HG02678 (cell line): ENCODE data around the gene FRMD8.

Experiments
- ATAC-seq: cut with Tn5 transposase; IDR thresholded peaks from one replicate; pipeline ENCODE4 v1.9.1; 2021; ENCODE audit warnings: mild to moderate bottlenecking, moderate library complexity; ENCODE audit not compliant: unreplicated experiment

Gene FRMD8

DNA sequence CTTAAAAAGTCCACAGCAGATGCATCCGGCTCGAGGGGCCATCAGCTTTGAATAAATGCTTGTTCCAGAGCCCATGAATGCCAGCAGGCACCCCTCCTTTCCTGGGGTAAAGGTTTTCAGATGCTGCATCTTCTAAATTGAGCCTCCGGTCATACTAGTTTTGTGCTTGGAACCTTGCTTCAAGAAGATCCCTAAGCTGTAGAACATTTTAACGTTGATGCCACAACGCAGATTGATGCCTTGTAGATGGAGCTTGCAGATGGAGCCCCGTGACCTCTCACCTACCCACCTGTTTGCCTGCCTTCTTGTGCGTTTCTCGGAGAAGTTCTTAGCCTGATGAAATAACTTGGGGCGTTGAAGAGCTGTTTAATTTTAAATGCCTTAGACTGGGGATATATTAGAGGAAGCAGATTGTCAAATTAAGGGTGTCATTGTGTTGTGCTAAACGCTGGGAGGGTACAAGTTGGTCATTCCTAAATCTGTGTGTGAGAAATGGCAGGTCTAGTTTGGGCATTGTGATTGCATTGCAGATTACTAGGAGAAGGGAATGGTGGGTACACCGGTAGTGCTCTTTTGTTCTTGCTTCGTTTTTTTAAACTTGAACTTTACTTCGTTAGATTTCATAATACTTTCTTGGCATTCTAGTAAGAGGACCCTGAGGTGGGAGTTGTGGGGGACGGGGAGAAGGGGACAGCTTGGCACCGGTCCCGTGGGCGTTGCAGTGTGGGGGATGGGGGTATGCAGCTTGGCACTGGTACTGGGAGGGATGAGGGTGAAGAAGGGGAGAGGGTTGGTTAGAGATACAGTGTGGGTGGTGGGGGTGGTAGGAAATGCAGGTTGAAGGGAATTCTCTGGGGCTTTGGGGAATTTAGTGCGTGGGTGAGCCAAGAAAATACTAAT is 38.0 kb downstream of the FRMD8 start:
- ATAC-seq: no peak

DNA sequence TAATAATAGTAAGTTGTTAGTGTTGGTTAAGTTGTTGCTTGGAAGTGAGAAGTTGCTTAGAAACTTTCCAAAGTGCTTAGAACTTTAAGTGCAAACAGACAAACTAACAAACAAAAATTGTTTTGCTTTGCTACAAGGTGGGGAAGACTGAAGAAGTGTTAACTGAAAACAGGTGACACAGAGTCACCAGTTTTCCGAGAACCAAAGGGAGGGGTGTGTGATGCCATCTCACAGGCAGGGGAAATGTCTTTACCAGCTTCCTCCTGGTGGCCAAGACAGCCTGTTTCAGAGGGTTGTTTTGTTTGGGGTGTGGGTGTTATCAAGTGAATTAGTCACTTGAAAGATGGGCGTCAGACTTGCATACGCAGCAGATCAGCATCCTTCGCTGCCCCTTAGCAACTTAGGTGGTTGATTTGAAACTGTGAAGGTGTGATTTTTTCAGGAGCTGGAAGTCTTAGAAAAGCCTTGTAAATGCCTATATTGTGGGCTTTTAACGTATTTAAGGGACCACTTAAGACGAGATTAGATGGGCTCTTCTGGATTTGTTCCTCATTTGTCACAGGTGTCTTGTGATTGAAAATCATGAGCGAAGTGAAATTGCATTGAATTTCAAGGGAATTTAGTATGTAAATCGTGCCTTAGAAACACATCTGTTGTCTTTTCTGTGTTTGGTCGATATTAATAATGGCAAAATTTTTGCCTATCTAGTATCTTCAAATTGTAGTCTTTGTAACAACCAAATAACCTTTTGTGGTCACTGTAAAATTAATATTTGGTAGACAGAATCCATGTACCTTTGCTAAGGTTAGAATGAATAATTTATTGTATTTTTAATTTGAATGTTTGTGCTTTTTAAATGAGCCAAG is 38.9 kb downstream of the FRMD8 start:
- no peak for ATAC-seq

DNA sequence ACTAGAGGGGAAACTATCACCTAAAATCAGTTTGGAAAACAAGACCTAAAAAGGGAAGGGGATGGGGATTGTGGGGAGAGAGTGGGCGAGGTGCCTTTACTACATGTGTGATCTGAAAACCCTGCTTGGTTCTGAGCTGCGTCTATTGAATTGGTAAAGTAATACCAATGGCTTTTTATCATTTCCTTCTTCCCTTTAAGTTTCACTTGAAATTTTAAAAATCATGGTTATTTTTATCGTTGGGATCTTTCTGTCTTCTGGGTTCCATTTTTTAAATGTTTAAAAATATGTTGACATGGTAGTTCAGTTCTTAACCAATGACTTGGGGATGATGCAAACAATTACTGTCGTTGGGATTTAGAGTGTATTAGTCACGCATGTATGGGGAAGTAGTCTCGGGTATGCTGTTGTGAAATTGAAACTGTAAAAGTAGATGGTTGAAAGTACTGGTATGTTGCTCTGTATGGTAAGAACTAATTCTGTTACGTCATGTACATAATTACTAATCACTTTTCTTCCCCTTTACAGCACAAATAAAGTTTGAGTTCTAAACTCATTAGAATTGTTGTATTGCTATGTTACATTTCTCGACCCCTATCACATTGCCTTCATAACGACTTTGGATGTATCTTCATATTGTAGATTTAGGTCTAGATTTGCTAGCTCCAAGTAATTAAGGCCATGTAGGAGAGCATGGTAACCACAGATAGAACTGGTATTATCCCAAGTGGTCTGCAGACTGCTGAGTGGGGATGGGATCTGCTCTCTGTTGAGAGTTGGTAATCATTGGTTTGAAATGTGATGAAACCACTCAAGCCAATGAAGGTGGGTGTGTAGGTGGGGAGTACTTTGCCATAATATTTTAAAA is 39.8 kb downstream of the FRMD8 start:
- ATAC-seq: no peak

DNA sequence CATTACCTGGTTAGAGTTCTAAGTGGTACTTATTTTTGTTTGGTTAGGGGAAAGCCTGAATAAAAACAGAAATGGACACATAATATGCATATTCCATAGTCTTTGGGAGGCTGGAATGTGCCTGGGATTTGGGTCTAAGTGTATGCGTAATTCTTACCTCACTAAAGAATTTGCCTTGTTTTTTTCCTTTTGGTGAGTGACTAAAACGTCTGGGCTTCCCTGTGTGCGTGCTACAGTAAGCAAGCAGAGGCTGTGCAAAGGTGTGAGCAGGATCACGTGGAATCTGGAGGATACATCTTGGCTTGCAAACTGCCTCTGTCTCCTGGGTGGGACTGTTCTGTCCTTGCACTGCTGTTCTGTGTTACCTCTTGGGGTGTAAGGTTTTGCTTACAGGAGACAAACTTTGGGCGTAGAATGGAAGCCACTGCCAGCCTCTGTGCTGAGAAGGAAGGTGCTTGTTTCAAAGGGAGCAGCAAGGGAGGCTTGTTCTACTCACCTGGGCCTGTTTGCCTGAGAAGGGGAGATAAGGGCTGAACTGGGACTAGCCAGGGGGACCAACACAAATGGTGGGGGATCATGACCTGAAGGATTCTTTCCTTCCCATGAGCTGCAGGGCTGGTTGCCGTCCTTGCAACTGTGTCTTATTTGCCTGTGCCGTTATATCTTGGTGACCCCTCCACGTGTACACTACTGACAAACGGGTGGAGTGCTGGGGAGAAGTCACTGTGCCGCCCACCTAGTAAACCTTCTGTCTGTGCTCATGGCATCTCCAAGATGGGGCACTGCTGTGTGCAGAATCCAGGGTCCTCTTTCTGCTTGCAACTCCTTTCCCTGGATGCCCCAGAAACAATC is 40.6 kb downstream of the FRMD8 start:
- no peak for ATAC-seq

DNA sequence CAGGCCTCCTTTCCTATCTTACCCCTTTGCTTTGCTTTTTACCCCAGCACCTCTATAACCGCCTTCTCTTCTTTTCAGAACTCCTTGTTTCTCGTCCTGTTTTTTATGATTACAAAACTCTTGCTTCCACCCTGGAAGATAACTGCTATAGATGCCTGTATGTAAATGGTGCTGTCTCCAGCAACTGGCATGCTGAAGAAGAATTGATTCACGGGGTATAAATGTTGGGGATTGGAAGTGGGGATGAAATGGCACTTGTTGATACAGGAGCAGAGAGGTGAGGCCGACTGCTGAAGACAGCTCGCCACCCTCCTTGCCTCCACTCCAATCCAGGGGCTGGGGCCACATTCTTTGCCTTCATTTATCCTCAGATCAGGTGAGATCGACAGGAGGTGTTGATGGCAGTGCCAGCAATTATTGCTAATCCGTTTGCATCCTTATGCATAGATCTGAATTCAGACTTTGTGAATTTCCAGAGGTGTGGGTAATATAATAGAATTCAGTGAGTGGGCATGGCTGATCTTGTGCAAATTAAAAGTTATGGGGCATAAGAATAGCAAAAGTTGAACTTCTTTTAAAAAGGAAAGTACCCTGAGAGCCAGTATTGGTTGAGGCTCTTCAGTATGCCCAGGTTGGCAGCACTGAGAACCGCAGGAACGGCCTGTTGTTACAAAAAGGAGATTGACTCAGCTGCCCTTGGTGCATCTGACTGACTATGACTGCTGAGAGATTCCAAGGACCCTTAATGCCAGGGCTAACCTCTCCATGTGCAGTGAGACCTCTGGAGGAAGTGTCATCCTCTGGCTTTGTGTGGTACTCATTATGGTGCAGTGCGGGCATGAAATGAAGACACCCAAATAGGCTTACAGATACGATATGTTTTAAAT is 41.5 kb downstream of the FRMD8 start:
- no peak for ATAC-seq

DNA sequence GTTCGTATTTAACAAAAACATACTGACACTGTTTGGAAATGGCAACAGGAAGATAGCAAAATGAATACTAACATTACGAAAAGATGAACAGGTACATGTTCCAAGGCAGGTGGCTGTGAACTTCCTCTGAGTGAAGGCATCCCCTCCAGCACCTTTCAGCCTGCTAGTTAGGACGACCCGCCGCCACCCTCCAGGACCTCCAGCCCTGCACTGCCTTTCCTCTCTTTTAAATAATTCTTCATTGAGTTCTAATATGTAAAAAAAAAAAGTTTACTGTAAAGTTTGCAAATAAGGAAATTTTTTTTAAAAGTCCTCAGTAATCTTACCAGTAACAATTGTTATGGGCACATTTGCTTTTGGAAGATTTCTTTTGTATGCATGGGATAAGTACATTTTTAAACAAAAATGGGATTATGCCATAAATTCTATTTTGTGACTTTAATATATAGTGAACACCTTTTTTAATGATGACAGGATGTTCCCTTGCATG is 42.2 kb downstream of the FRMD8 start:
- no peak for ATAC-seq

DNA sequence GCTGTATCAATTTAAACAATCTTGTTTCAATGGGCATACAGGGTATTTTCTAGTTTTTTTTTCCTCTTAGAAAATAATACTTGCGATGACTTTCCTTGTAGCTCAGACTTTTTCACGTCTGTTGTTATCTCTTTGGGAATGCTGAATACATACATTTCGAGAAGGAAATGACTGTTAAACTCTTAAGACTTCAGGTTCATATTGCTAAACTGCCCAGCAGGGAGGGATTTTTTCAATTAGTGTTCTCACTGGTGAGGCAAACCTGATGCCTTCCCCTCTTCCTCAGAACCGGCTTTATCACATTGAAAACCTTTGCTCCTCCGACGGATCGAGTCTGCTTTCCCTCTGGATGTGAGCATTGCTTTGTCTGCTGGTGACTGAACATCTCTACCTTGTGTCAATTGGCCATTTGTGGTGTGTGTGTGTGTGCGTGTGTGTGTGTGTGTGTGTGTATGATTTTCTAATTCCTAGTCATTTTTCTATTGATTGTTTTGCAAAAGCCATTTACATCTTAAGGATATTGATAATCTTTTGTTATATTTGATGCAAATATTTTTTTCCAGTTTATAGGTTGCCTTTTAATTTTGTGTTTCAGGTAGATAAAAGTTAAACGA is 42.7 kb downstream of the FRMD8 start:
- no peak for ATAC-seq

DNA sequence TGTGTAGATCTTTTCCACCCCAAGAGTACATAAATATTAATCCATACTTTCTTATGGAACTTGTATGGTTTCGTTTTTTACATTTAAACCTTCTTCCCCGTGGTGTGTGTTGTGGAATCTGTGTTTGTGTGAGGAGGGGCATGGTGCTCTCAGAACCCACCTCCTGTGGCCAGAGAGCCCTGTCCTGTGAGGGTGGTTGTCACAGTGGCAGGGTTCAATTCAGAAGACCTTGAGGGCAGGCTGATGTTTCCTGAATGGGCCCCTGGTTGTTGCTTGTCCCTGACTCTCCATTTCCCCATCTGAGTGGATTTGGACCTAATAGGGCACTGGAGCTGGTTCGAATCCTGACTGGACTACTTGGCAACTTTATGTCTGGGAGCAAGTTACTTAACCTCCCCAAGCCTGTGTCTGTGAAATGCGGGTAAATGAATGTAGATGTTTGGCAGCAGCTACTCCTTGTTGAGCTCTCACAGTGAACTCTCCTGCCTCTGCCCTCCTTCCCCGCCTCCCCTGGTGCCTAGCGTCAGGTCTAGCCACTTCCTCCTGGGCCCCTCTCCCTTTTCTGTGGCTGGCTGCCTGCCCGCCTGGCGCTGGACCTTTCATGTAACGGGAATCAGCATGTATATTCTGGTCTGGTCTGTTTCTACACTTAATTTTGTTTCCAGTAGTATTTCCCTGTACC is 43.4 kb downstream of the FRMD8 start:
- ATAC-seq: no peak

DNA sequence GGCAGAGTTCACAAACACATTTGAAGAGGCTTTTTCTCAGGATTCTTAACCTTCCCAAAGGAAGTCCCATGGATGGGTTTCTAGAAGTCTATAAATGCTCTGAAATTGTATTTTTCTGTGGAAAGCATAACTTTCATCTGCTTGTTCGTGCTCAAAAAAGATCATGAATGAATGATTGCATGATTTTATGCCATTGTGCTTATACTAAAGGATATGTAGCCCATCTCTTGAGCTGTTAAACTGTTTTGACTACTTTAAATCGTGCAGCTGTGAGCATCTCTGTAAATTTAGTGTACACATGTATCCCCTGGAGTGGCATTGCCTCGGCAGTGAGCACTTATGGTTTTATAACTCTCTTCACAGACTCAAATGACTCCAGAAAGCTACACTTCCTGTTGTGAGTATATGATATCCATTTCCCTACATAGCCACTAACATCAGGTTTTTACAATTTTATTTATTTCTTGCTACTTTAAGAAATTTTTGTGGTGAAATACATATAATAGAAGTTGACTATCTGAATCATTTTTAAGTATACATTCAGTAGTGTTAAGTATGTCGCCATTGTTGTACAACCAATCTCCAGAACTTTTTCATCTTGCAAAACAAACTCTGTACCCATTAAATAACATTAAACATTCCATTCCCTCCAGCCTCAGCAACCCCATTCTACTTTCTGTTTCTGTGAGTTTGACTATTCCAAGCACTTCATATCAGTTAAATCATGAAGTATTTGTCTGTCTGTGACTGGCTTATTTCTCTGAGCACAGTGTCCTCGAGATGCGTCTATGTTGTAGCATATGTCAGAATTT is 44.2 kb downstream of the FRMD8 start:
- no peak for ATAC-seq

DNA sequence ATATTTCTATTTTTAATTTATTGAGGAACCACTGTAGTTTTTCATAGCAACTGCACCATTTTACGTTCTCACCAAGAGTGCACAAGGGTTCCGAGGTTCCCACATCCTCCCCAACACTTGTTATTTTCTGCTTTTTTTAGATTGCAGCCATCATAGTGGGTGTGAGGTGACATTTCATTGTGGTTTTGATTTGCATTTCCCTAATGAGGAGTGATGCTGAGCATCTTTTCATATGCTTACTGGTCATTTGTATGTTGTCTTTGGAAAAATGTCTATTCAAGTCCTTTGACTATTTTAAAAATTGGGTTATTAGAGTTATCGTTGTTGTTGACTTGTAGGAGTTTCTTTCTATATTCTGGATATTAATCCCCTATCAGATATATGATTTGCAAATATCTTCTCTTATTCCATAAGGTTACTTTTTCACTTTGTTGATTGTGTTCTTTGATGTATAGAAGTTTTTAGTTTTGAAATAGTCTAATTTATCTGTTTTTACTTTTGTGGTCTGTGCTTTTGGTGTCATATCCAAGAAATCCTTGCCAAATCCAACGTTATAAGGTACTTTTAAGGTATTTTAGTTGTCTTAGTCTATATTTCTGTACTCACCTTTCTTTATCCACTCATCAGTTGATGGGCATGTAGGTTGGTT is 45.1 kb downstream of the FRMD8 start:
- ATAC-seq: no peak

DNA sequence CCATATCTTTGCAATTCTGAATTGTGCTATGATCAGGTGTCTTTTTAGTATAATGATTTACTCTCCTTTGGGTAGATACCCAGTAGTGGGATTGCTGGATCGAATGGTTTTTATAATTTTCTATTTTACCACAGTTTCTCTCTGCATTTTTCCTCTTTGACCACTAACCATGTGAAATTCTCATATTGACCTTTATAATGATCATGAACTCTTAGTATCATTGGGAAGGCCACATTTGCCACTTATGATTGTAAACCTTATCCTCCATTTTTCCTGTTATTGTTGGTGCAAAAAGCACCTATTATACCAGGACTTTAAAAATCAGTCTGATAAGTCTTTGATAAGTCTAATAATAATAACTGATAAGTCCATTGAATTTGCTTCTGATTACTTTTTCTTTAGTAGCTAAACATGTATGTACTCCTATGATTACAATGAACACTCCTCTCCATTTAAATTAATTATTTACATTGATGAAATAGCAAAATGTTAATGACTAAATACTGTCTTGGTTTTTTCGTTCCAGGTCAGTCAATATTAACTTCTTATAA is 45.7 kb downstream of the FRMD8 start:
- no peak for ATAC-seq

DNA sequence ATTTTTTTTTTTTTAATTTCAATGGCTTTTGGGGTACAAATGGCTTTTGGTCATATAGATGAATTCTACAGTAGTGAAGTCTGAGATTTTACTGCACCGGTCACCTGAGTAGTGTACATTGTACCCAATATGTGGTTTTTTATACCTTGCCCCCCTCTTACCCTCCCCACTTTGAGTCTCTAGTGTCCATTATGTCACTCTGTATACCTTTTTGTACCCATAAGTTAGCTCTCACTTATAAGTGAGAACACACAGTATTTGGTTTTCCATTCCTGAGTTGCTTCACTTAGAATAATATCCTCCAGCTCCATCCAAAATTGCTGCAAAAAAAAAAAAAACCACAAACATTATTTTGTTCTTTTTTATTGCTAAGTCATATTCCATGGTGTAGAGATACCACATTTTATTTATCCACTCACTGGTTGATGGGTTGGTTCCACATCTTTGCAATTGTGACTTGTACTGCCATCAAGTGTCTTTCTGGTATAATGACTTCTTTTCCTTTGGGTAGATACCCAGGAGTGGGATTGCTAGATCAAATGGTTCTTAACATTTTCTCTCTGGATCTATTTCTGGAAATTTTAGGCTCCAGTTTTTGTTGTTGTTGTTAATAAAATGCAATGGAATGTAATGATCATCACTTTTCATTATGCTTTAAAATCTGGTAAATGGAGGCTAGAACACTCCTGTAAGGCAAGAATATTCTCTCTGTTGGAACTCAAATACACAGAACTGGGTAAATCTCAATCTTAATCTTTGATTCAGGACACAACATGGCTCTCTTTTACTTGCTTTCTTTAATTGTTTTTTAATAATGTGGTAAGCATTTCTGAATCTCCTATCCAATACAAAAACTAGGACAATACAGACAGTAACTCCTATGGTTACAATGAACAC is 46.5 kb downstream of the FRMD8 start:
- ATAC-seq: no peak

DNA sequence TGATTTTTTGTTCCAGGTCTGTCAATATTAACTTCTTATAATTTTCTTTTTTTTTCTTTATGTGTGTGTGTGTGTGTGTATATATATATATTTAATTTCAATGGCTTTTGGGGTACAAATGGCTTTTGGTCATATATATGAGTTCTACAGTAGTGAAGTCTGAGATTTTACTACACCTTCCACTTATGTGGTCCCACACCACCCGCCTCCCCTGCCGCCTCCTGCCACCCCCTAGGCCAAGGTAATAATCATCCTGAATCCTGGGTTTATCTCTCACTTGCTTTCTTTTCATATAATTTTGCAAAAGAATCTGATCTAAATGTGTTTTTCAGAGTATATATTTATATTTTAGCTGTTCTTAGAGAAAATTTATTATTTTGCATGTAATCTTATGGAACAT is 47.2 kb downstream of the FRMD8 start:
- no peak for ATAC-seq

DNA sequence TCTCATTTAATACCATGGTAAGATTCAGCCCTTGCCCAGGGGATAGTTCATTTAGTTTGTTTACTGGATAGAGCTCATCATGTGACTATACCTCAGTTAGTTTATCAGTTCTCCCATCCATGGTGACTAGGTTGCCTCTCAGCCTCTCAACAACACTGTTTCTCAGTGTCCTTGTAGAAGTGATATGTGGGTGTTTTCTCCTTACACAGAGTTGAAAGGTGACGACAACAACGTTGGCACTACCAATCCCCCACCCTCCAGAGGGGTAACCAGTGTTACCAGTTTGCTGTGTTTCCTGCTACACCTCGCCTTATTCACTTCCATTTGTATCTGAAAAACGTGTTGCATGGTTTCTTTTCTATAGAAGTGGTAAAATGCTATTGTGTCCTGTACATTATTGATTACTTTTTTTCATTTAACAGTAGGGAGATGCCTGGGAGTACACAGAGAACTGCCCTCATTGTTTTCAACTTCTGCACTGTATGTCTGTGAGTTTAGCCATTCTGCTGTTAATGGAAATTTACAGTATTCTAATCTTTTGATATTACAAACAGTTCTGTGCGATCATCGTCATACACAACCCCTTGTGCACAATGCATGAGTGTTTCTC is 47.7 kb downstream of the FRMD8 start:
- ATAC-seq: no peak
